ENCODE data around the gene CCT3. TPM values are rescaled to one million over a fixed set of nuclear protein-coding genes. Genes with fewer than 3 reads are reported as not detected.
"Not testable (repeated sequence)": the region's sequence is repeated elsewhere in the genome, so short reads cannot be mapped to it uniquely, and the experiment has no call there.

The CCT3 gene
- total RNA-seq, 2 donors from 2014 or later: 116 to 119 TPM

GRCh38 chr1:156346035-156346434 lies 7.9 kb upstream of the CCT3 start:
- DNase-seq; ATAC-seq; intact Hi-C loops (cut with DNase I, micrococcal nuclease): not testable (repeated sequence)

DNA sequence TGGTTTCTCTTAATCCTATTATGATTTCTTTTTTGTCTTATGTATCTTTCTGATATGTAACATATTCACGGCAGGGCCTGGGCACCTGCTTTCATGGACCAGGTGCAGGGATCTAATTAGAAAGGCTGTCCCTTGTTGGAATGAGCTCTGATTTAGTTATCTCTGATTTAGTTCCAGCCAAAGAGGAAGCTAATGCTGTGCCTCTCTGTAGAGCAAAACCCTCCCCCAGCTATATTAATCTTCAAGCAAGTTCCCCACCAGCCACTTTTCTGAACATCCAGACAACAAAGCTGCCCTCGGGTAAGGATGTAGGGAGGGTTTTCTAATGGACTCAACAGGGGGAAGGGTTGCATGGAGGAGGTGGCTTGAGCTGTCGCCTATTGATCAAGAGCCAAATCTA lies 6.3 kb upstream of the CCT3 start:
- intact Hi-C loops (cut with DNase I, micrococcal nuclease): no loop called here
- DNase-seq (no peak), ATAC-seq (no peak)

GRCh38 chr1:156342166-156342955 lies 4.3 kb upstream of the CCT3 start:
- DNase-seq (no peak), ATAC-seq (no peak)

GRCh38 chr1:156337888-156338179 lies 258 bp downstream of the CCT3 start:
- ATAC-seq (peak; percentile 17), DNase-seq (no peak)
- intact Hi-C loops (cut with DNase I, micrococcal nuclease): no loop called here

More at GRCh38 chr1:156342166-156342955, 4.3 kb upstream of the CCT3 start:
- intact Hi-C loops (cut with DNase I, micrococcal nuclease): no loop called here

- ATAC-seq (no peak), DNase-seq (peak in 1 of 2 donors; percentile 11)
- intact Hi-C loops (cut with DNase I, micrococcal nuclease): no loop called here
These were observed 822 bp downstream of the CCT3 start for GRCh38 chr1:156337052-156337887.

- DNase-seq: no peak
- intact Hi-C loops (cut with DNase I, micrococcal nuclease): no loop called here
These were observed 1.9 kb downstream of the CCT3 start for GRCh38 chr1:156336242-156336641.

DNA sequence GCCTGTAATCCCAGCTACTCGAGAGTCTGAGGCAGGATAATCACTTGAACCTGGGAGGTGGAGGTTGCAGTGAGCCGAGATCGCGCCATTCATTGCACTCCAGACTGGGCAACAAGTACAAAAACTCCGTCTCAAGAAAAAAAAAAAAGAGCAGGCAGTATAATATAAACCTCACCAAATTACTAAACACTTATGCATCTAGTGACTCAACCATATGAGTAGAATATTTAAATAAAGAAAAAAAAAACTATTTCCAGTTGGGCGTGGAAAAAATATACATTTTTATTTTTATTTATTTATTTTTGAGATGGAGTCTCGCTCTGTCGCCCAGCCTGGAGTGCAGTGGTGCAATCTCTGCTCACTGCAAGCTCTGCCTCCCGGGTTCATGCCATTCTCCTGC lies 14.9 kb downstream of the CCT3 start:
- DNase-seq; ATAC-seq; intact Hi-C loops (cut with DNase I, micrococcal nuclease): not testable (repeated sequence)

More at GRCh38 chr1:156336242-156336641, 1.9 kb downstream of the CCT3 start:
- no peak for ATAC-seq

DNA sequence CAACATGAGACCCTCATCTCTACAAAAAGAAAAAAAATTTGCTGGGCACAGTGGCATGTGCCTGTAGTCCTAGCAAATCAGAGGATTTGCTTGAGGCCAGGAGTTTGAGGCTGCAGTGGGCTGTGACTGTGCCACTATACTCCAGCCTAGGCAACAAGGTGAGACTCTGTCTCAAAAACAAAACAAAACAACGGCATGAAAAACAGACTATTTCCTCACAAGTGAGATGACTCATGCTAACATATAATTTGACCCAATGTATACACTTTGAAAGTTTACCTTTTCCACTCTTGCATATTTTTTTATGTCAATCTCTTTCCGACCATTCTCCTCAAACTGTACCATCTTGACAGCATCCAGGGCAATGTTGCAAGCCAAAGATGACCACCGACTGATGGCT lies 17.5 kb downstream of the CCT3 start:
- intact Hi-C loops (cut with DNase I, micrococcal nuclease): no loop called here
- no peak for ATAC-seq

GRCh38 chr1:156319664-156320063 lies 18.4 kb downstream of the CCT3 start:
- DNase-seq (no peak), ATAC-seq (no peak)

More for the DNA sequence above, 17.5 kb downstream of the CCT3 start:
- no peak for DNase-seq

GRCh38 chr1:156316909-156317308 lies 21.2 kb downstream of the CCT3 start:
- no peak for ATAC-seq
- DNase-seq: no peak
- intact Hi-C loops (cut with DNase I, micrococcal nuclease): no loop called here

More at GRCh38 chr1:156319664-156320063, 18.4 kb downstream of the CCT3 start:
- intact Hi-C loops (cut with DNase I, micrococcal nuclease): no loop called here

GRCh38 chr1:156310962-156311361 lies 27.1 kb downstream of the CCT3 start:
- ATAC-seq: peak; percentile 25
- no peak for DNase-seq
- intact Hi-C loops (cut with DNase I, micrococcal nuclease): no loop called here

DNA sequence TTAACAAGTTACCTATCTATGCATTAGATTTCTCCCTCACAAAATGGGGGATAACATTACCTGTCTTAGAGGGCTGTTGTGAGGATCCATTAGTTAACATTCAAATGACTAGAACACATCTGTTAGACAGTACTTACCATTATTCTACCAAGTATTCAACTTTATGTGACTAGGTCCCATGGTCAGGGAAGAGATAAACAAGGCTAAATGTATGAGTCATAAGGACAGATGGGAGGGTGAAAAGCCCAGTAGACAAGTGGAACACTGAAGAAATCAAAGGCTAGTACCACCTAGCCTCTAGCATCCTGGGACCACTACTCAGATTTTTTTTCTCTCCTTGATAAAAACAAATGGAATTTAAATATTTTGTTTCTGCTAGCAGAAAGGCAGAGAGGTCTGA lies 30.0 kb downstream of the CCT3 start:
- DNase-seq: no peak
- intact Hi-C loops (cut with DNase I, micrococcal nuclease): no loop called here
- no peak for ATAC-seq

DNA sequence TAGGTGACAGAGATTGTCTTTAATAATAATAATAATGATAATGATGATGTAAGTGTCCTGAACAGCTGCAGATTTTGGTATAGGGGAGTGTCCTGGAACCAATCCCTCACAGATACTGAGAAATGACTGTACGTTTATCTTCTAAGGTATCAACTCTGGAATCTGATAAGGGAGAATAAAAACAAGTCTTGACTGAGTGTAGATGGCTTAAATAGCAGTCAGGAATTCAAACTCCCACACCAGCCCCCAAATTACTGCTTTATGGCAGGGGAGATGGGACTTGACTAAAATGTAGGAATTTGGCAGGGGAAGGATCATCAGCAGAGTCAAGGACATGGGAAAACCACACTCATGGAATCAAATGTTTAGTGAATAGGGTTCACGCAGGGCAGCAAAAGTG lies 32.9 kb downstream of the CCT3 start:
- intact Hi-C loops (cut with DNase I, micrococcal nuclease): no loop called here
- DNase-seq: no peak
- no peak for ATAC-seq

DNA sequence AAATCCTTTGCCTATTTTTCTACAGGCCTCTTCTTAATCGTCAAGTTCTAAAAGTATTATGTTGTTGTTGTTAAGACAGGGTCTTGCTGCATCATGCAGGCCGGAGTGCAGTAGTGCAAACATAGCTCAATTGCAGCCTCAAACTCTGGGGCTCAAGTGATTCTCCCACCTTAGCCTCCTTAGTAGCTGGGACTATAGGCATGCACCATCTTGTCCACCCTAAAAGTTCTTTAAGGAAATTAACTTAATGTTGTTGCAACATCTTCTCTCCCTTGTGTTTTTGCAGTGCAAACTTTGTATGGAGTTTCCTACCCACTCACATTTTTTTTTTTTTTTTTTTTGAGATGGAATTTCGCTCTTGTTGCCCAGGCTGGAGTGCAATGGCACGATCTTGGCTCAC lies 34.9 kb downstream of the CCT3 start:
- intact Hi-C loops (cut with DNase I, micrococcal nuclease): no loop called here
- ATAC-seq (no peak), DNase-seq (no peak)

- ATAC-seq: no peak
- intact Hi-C loops (cut with DNase I, micrococcal nuclease): no loop called here
- DNase-seq: no peak
These were observed 39.2 kb downstream of the CCT3 start, which contains the start of gene VHLL for GRCh38 chr1:156298852-156299357. VHLL (minus strand) TSS chr1:156299307; CDS start chr1:156299189, 118 bp downstream.

DNA sequence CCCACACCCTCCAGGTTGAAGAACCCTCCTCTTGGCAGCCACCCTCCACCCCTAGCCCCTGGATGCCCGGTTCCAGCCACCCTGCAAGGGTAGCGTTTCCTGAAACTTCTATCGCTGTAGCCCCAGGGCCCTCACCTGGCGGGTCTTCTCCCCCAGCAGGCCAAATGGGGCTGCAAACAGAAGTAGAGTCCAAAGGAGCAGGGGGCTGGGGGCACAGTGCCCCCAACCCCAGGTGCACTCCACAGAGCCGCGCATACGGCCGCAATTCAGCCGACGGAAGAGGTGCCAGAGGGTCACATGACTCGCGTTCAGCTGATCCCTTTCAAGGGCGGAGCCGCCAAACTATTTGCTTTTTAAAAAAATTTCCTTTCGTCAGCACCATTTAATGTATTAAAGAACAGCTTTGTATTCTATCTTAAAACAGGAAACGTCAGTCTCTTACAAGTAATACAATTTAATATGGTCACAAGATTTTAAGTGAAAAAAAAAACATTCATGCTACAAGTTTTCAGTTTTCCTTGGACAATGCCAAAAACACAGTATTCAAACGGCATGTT lies 42.6 kb downstream of the CCT3 start, which contains the start of gene GLMP:
Gene GLMP, minus strand, starts transcription at position 289 of the 557 bp plus-strand sequence. Its CDS starts 34 bp downstream, at position 255.
- intact Hi-C loops (cut with DNase I, micrococcal nuclease): no loop called here
- DNase-seq (peak; percentile 69 to 84), ATAC-seq (peak; percentile 62)

GRCh38 chr1:156293895-156294294 lies 44.2 kb downstream of the CCT3 start:
- intact Hi-C loops (cut with DNase I, micrococcal nuclease): no loop called here
- no peak for ATAC-seq
- DNase-seq: no peak

GRCh38 chr1:156293098-156293434 lies 45.0 kb downstream of the CCT3 start:
- intact Hi-C loops (cut with DNase I, micrococcal nuclease): no loop called here
- ATAC-seq (no peak), DNase-seq (no peak)

- intact Hi-C loops (cut with DNase I, micrococcal nuclease): no loop called here
- peak; percentile 93 to 94 for DNase-seq
- ATAC-seq: peak; percentile 95
These were observed 46.6 kb downstream of the CCT3 start for GRCh38 chr1:156291226-156292061.
